Activated CD8-positive, alpha-beta memory T cell treated with anti-CD3 and anti-CD28 coated beads for 48 hours (primary cell): Measurements from ENCODE around the gene CABP2.
A peak's percentile ranks its signal among the peaks of the same experiment; 100 is the strongest.

ENCODE experiments used
- DNase-seq, 3 experiments: peaks; one replicate each; pipeline ENCODE4 v3.0.0-alpha.2; 2020; ENCODE audit warnings: low read depth in 2 of 3, low spot score in 2 of 3

The CABP2 gene

GRCh38 chr11:67508486-67509121, 14.6 kb downstream of the CABP2 start:
- DNase-seq, result peak; percentile 97 to 99 (median 99)

- DNase-seq, result peak; percentile 92 to 96 (median 95)
Observed at GRCh38 chr11:67507864-67508485, 15.3 kb downstream of the CABP2 start, which contains the start of gene CDK2AP2. Gene CDK2AP2 (minus strand): TSS chr11:67508162. CDS start chr11:67508082, 80 bp downstream.

- no peak for DNase-seq
Observed at GRCh38 chr11:67507242-67507863, 15.9 kb downstream of the CABP2 start.

GRCh38 chr11:67506426-67507051, 16.7 kb downstream of the CABP2 start:
- DNase-seq, result no peak

- peak; percentile 70 to 90 (median 83) for DNase-seq
Observed at GRCh38 chr11:67505605-67506396, 17.4 kb downstream of the CABP2 start.

- peak in 2 of 3 experiments; percentile 53 to 74 for DNase-seq
Observed at GRCh38 chr11:67504950-67505581, 18.2 kb downstream of the CABP2 start, which contains the start of gene PITPNM1. Gene PITPNM1 (minus strand): TSS chr11:67505363. CDS start chr11:67504180, 1,183 bp downstream.

- DNase-seq, result no peak
Observed at GRCh38 chr11:67504005-67504949, 19.0 kb downstream of the CABP2 start.

GRCh38 chr11:67503119-67504004, 19.9 kb downstream of the CABP2 start:
- no peak for DNase-seq

- no peak for DNase-seq
Observed at GRCh38 chr11:67502328-67502979, 20.8 kb downstream of the CABP2 start.

GRCh38 chr11:67501854-67502253, 21.4 kb downstream of the CABP2 start:
- no peak for DNase-seq

- DNase-seq, result no peak
Observed at GRCh38 chr11:67500831-67501715, 22.2 kb downstream of the CABP2 start.

- no peak for DNase-seq
Observed at GRCh38 chr11:67500484-67500821, 22.8 kb downstream of the CABP2 start.

GRCh38 chr11:67499808-67500483, 23.3 kb downstream of the CABP2 start:
- no peak for DNase-seq

GRCh38 chr11:67498544-67498972, 24.7 kb downstream of the CABP2 start:
- DNase-seq, result no peak

GRCh38 chr11:67497656-67498291, 25.5 kb downstream of the CABP2 start:
- DNase-seq, result no peak

- DNase-seq, result no peak
Observed at GRCh38 chr11:67496113-67496512, 27.1 kb downstream of the CABP2 start.
